Stimulated activated CD8-positive, alpha-beta memory T cell treated with anti-CD3 and anti-CD28 coated beads, Interleukin-4, amount 100 ng/mL, for 24 hours (primary cell): ENCODE results near the gene TTC29.
"Not testable (repeated sequence)": the region's sequence is repeated elsewhere in the genome, so short reads cannot be mapped to it uniquely, and the experiment has no call there.

ENCODE experiments used
- DNase-seq: peaks from one replicate; pipeline ENCODE4 v3.0.0-alpha.2; 2020; ENCODE audit warnings: low read depth

Gene TTC29

GRCh38 chr4:146857298-146857697, 88.4 kb downstream of the TTC29 start:
- DNase-seq: no peak

GRCh38 chr4:146855761-146856160, 89.9 kb downstream of the TTC29 start:
- no peak for DNase-seq

- no peak for DNase-seq
Measured at GRCh38 chr4:146852360-146852759, 93.3 kb downstream of the TTC29 start.

GRCh38 chr4:146847345-146847744, 98.3 kb downstream of the TTC29 start:
- no peak for DNase-seq

GRCh38 chr4:146846882-146847281, 98.8 kb downstream of the TTC29 start:
- DNase-seq: no peak

- DNase-seq: no peak
Measured at GRCh38 chr4:146844761-146845160, 100.9 kb downstream of the TTC29 start.

- DNase-seq: no peak
Measured at GRCh38 chr4:146842876-146843275, 102.8 kb downstream of the TTC29 start.

GRCh38 chr4:146840731-146841130, 104.9 kb downstream of the TTC29 start:
- no peak for DNase-seq

- no peak for DNase-seq
Measured at GRCh38 chr4:146835096-146835495, 110.6 kb downstream of the TTC29 start.

- DNase-seq: no peak
Measured at GRCh38 chr4:146834263-146835034, 111.2 kb downstream of the TTC29 start.

- DNase-seq: no peak
Measured at GRCh38 chr4:146833530-146833929, 112.1 kb downstream of the TTC29 start.

GRCh38 chr4:146822980-146823379, 122.7 kb downstream of the TTC29 start:
- not testable (repeated sequence) for DNase-seq

GRCh38 chr4:146814750-146815149, 130.9 kb downstream of the TTC29 start:
- no peak for DNase-seq

- DNase-seq: no peak
Measured at GRCh38 chr4:146795711-146796110, 150.0 kb downstream of the TTC29 start.

GRCh38 chr4:146793727-146794126, 151.9 kb downstream of the TTC29 start:
- no peak for DNase-seq

GRCh38 chr4:146791439-146791838, 154.2 kb downstream of the TTC29 start:
- no peak for DNase-seq

GRCh38 chr4:146790515-146790914, 155.1 kb downstream of the TTC29 start:
- no peak for DNase-seq

- DNase-seq: no peak
Measured at GRCh38 chr4:146787731-146788130, 157.9 kb downstream of the TTC29 start.

- DNase-seq: no peak
Measured at GRCh38 chr4:146776691-146777090, 169.0 kb downstream of the TTC29 start.

GRCh38 chr4:146763560-146763959, 182.1 kb downstream of the TTC29 start:
- DNase-seq: no peak

- DNase-seq: no peak
Measured at GRCh38 chr4:146762016-146762415, 183.6 kb downstream of the TTC29 start.

GRCh38 chr4:146742416-146742815, 203.2 kb downstream of the TTC29 start:
- DNase-seq: no peak

- DNase-seq: no peak
Measured at GRCh38 chr4:146739182-146739581, 206.5 kb downstream of the TTC29 start.

GRCh38 chr4:146723519-146723918, 222.1 kb downstream of the TTC29 start:
- not testable (repeated sequence) for DNase-seq
